MM.1S (cell line): ENCODE data around the gene AGPS.

ENCODE experiments used
- CTCF ChIP-seq: fragments of 300-600 bp; sonication (generic); IDR thresholded peaks from 2 replicates; pipeline ENCODE4 v1.5.1; 2016; ENCODE audit warnings: antibody characterized with exemption, low read length, mixed read lengths
- EZH2 ChIP-seq: fragments of 300-600 bp; sonication (generic); optimal IDR thresholded peaks from 2 replicates; pipeline ENCODE3; 2017; ENCODE audit warnings: low read depth, mild to moderate bottlenecking, antibody characterized with exemption, low read length, mixed read lengths
- EZH2phosphoT487 ChIP-seq: fragments of 300-600 bp; sonication (generic); IDR thresholded peaks from 2 replicates; pipeline ENCODE4 v1.6.1; 2018; ENCODE audit warnings: antibody characterized with exemption, low read length

GRCh38 chr2:177464549-177464948, 72.0 kb downstream of the AGPS start:
- TF ChIP-seq CTCF (no peak), EZH2phosphoT487 (no peak), EZH2 (no peak)
